HG02798 (cell line): ENCODE results near the gene PEX11G.
"Not testable (repeated sequence)": the region's sequence is repeated elsewhere in the genome, so short reads cannot be mapped to it uniquely, and the experiment has no call there.

Source experiments
- ATAC-seq: cut with Tn5 transposase; IDR thresholded peaks from one replicate; pipeline ENCODE4 v1.9.1; 2021; ENCODE audit warnings: mild to moderate bottlenecking; ENCODE audit not compliant: unreplicated experiment, poor library complexity

PEX11G gene

DNA sequence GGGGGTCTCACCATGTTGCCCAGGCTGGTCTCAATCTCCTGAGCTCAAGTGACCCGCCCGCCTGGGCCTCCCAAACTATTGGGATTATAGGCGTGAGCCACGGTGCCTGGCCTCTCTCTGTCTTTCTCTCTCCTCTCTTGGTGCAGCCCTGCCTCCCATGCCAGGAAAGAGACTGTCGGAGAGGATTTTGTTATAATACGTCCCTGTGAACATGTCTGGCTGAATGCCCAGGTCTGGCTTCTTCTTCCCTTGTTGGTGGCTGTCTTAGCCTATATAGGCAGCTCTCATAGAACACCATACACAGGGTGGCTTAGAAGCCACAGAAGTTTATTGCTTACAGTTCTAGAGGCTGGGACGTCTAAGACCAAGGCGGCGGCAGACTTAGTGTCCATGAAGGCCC lies 46.4 kb downstream of the PEX11G start:
- no peak for ATAC-seq

DNA sequence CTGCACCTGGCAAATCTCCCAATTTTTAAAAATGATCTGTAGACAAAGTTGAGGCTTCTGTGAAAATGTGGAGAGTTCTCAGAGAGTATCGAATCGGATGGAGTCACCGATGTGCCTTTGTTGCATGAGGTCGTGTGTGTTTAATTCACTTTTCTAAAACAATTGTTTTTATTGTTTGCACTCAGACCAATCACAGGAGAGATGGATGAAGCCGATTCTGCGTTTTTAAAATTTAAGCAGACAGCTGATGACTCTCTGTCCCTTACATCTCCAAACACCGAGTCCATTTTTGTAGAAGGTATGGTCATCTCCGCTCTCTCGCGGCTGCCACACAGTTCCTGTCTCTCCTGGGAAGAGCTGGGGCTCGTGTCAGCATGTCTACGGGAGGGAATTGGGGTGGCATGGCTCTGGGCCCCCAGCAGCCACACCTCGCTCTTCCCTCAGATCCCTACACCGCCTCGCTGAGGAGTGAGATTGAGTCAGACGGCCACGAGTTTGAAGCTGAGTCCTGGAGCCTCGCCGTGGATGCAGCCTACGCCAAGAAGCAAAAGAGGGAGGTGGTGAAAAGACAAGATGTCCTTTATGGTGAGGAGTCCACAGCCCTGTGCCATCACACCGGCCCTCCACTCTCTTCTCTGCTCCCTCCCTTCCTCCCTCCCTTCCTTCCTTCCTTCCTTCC lies 47.2 kb downstream of the PEX11G start:
- ATAC-seq: no peak

DNA sequence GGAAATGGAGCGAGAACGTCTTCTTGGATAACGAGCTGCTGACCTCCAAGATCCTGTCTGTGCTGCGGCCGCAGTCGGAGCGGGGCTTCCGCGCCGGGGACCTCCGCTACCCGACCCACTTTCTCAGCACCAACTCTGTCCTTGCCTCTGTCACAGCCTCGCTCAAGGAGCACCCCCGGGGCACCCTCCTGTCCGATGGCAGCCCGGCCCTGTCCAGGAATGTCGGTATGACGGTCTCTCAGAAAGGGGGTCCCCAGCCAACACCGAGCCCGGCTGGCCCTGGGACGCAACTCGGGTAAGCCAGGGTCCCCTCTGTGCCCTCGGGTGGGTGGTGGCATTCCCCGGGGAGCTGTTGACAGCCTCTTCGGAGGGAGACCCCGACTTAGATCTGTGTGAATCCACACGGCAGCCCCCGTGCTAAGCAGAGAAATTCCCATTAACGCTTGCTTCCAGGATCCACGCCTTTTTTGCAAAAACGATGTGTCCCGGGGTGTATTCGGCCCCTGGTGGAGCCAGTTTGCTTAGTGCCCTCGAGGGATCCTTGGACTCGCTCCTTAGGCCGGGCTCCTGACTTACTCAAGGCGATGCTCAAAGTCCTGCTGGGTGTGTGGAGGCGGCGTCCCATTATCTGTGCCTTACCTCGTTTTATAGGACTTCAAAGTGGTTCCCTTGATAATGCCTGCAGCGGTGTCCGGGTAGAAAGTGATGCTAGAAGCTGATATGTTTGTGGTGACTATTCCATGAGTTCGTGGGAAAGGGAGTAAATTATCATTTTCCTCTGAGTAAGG lies 48.5 kb downstream of the PEX11G start:
- no peak for ATAC-seq

DNA sequence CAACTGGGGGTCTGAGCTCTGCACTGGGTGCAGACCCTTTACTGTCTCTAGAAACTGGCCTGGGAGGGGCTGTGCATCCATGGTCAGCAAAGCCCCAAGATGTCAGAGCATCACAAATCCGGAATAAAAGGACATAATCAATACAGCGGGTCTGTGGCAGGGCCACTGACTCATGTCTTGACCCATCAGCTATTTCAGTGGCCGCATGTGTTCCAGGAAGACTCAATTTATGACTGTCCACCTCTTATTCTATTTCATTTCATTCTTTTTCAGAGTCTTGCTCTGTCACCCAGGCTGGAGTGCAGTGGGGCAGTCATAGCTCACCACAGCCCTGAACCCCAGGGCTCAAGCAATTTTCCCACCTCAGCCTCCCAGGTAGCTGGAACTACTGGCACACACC lies 53.2 kb downstream of the PEX11G start:
- no peak for ATAC-seq

DNA sequence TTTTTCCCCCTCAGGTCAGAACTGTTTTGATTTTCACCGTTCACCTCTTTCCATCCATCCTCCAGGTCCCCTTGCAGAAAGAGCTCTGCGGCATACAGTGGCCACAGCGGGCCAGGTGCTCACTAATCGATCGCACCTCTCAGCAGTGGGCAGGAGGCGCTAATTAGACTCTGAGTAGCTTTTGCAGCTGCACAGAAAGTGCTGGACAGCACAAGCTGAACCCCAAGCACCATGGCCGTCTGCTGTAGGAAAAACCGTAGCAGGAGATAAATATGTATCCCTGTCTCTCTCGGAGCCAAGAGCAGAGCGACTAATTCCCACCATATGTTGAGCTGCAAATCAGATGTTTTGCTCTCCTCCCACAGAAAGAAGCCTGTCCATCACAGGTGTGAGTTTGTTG lies 54.4 kb downstream of the PEX11G start:
- ATAC-seq: no peak

DNA sequence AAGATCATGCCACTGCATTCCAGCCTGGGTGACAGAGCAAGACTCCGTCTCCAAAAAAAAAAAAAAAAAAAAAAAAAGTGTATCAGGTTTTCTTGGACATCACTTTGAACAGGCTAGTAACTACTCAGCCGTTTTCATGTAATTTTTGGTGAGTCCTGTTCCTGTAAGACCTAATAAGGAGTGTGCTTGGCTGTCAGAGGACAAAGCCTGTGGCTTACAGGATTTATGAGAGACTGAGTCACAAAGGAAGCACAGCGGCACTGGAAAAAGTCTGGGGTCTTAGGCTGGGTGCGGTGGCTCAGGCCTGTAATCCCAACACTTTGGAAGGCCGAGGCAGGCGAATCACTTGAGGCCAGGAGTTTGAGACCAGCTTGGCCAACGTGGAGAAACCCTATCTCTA lies 55.4 kb downstream of the PEX11G start:
- not testable (repeated sequence) for ATAC-seq

DNA sequence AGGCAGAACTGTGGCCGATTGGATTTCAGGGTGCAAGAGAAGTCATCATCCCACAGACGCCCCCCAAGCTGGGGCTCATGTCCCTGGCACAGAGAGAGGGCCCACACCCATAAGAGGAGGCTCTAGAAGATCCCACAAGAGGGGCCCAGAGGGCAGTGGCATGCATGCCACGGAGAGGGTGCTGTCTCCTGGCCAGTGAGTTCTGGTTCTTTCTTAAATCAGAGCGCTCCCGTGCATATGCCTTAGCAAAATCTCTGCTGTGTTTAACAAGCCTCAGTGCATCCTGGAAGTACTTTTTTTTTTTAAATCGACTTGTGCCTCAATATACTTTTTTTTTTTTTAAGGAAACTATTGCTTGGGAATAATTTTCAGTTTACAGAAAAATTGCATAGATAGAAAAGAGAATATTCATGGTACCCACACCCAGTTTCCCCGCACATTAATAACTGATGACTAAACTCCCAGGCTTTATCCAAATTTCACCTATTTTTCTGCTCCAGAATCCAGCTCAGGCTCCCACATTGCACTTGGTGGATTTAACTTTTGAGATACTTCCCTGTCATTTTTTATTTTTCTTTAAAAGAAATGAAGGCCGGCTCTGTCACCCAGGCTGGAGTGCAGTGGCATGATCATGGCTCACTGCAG lies 59.1 kb downstream of the PEX11G start:
- no peak for ATAC-seq

DNA sequence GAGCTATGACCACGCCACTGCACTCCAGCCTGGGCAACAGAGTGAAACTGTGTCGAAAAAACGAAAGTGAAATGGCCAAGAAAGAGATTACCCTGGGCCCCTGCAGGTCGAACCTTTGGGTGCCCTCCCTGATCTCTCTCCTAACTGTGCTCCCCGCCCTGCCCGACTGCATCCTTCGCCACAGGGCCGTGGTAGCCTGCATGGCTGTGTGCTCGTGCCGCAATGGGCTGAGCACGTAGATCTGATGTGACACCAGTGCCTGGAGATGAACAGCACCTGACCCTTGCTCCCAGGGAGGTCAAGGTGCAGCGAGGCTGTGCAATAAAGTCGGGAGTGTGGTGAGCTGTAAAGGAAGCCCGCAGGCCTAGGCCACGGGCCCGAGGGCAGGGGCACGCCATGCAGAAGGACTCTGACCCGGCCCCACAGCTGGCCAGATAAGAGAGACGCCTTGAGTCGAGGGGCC lies 60.2 kb downstream of the PEX11G start:
- ATAC-seq: no peak

DNA sequence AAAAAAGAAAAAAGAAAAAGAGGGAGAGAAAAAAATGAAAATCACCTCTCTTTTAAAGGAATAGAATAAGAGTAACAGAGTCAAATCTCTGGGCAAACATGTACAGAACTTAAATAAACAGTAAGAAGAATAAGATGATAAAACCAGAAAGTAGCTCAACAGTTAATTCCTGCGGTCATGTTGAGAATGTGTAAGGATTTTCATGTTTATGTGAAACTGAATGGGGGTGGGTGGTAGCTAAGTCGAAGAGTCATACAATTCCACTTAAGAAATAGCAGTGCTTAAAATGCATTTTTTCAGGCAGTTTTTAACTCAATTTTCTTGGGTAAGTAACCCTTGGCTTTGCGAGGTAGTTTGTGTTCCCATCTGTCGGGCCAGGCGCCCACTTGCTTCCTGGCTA lies 60.9 kb downstream of the PEX11G start:
- no peak for ATAC-seq

DNA sequence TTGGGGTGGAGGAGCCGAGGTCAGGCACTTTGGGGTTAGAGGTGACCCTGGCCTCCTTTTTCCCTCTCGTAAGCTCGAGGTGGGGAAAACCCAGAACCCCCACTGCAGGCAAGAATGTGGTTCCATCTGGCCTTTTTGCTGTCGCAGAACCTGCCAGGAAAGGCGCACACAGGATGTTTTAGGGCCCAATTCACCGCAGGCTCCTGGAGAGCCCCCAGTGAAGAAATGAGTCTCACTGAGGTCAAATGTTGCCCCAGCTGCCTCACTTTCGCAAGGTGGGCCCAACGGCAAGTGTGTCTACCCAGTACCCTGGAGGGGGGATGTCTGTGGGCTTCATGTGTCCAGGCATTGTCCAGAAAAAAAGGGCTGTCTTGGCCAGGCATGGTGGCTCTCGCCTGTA lies 61.8 kb downstream of the PEX11G start:
- ATAC-seq: no peak
